SU-DHL-6 (cell line): ENCODE data around the gene KCNK1.

Source experiments
- H2AFZ ChIP-seq: fragments of 200-600 bp; sonication (generic); 2 replicates; pipeline ENCODE4 v1.6.1; 2014; ENCODE audit warnings: low read depth, mild to moderate bottlenecking, moderate library complexity, mixed read lengths, antibody characterized with exemption, low read length; ENCODE audit not compliant: severe bottlenecking
- H3F3A ChIP-seq: fragments of 200-600 bp; shearing (Covaris generic); 2 replicates; pipeline ENCODE4 v1.6.0; 2016; ENCODE audit warnings: antibody characterized with exemption, mild to moderate bottlenecking; ENCODE audit not compliant: insufficient read depth
- H3K27ac ChIP-seq: fragments of 200-600 bp; sonication (generic); 2 replicates; pipeline ENCODE4 v1.5.1; 2016; ENCODE audit warnings: low read depth, mild to moderate bottlenecking, low read length, moderate library complexity, mixed read lengths
- H3K27me3 ChIP-seq: fragments of 200-600 bp; sonication (generic), shearing (Covaris generic); 2 replicates; pipeline ENCODE4 v1.6.0; 2014; ENCODE audit warnings: mild to moderate bottlenecking, low read length
- H3K36me3 ChIP-seq: fragments of 200-600 bp; sonication (generic); 2 replicates; pipeline ENCODE4 v1.6.1; 2014; ENCODE audit warnings: mild to moderate bottlenecking, low read length, mixed read lengths
- H3K4me2 ChIP-seq: fragments of 300-600, 200-600 bp; shearing (Covaris generic), sonication (generic); 2 replicates; pipeline ENCODE4 v1.6.0; 2014; ENCODE audit warnings: low read length, low read depth, mild to moderate bottlenecking; ENCODE audit not compliant: poor library complexity, severe bottlenecking
- H3K4me3 ChIP-seq: fragments of 200-600 bp; sonication (generic); 2 replicates; pipeline ENCODE4 v1.5.1; 2014; ENCODE audit warnings: antibody characterized with exemption, low read length, mild to moderate bottlenecking, mixed read lengths; ENCODE audit not compliant: insufficient read depth, poor library complexity, severe bottlenecking
- H3K79me2 ChIP-seq: fragments of 200-600 bp; sonication (generic); 2 replicates; pipeline ENCODE4 v1.6.1; 2014; ENCODE audit warnings: mild to moderate bottlenecking, low read length, moderate library complexity; ENCODE audit not compliant: insufficient read depth
- H3K9ac ChIP-seq: fragments of 200-600 bp; sonication (generic); 2 replicates; pipeline ENCODE4 v1.7.0; 2014; ENCODE audit warnings: mild to moderate bottlenecking, low read length
- H3K9me2 ChIP-seq: fragments of 200-600 bp; sonication (generic); replicated peaks from 2 replicates; pipeline ENCODE4 v1.6.1; 2014; ENCODE audit warnings: low read length; ENCODE audit not compliant: insufficient read depth
- H3K9me3 ChIP-seq: fragments of 200-600 bp; sonication (generic); 2 replicates; pipeline ENCODE4 v1.6.1; 2014; ENCODE audit warnings: low read length, mixed read lengths; ENCODE audit not compliant: insufficient read depth
- H4K20me1 ChIP-seq: fragments of 200-600 bp; sonication (generic); 2 replicates; pipeline ENCODE4 v1.6.1; 2014; ENCODE audit warnings: low read depth, mild to moderate bottlenecking, antibody characterized with exemption, low read length, moderate library complexity, mixed read lengths
- EZH2phosphoT487 ChIP-seq: fragments of 200-600 bp; sonication (generic), shearing (Covaris generic); conservative IDR thresholded peaks from 2 replicates; pipeline ENCODE4 v1.6.1; 2018; ENCODE audit warnings: mild to moderate bottlenecking, antibody characterized with exemption, low read length, moderate library complexity, mixed read lengths
- TF ChIP-seq, protein P1 (sequence below): fragments of 200-600 bp; sonication (generic); IDR thresholded peaks from one replicate; pipeline ENCODE4 v1.5.1; 2017; ENCODE audit warnings: antibody characterized with exemption, mild to moderate bottlenecking, low read length, moderate library complexity; ENCODE audit not compliant: insufficient read depth, poor library complexity, severe bottlenecking

The KCNK1 gene

DNA sequence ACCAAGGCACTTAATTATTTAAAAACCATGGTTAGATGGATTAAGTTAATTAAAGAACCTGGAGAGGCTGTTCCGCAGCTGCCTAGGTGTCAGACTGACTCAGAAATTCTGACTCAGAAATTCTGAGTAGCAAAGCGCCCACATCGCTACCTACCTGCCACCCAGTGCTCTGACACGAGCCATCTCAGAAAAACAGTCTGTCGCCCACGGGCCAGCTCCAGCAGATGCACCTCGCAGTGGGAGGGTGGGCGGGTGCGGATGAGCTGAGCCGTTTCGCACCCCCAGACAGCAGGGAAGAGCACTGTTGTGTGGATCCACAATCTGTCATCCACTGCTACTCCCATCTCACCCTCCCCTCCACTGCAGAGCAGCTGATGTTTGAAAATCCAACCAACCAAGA, 13.5 kb downstream of the KCNK1 start:
- Histone ChIP-seq H4K20me1 (no peaks in the 10 kb centered on the region), H3K9me2 (no peaks in the 10 kb centered on the region), H3K9me3 (no peaks in the 10 kb centered on the region), H3K27me3 (no peaks in the 10 kb centered on the region; the same call in 1 of the 2 replicates), H3K4me3 (no peak overlapping the region), H3K36me3 (no peaks in the 10 kb centered on the region), H3K27ac (no peak overlapping the region), H3F3A (no peaks in the 10 kb centered on the region), H3K4me2 (no peak overlapping the region), H3K79me2 (no peaks in the 10 kb centered on the region), H3K9ac (no peak overlapping the region), H2AFZ (no peak overlapping the region)
- TF ChIP-seq, protein P1, sequence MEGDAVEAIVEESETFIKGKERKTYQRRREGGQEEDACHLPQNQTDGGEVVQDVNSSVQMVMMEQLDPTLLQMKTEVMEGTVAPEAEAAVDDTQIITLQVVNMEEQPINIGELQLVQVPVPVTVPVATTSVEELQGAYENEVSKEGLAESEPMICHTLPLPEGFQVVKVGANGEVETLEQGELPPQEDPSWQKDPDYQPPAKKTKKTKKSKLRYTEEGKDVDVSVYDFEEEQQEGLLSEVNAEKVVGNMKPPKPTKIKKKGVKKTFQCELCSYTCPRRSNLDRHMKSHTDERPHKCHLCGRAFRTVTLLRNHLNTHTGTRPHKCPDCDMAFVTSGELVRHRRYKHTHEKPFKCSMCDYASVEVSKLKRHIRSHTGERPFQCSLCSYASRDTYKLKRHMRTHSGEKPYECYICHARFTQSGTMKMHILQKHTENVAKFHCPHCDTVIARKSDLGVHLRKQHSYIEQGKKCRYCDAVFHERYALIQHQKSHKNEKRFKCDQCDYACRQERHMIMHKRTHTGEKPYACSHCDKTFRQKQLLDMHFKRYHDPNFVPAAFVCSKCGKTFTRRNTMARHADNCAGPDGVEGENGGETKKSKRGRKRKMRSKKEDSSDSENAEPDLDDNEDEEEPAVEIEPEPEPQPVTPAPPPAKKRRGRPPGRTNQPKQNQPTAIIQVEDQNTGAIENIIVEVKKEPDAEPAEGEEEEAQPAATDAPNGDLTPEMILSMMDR: no peak
- TF ChIP-seq EZH2phosphoT487: no peak

DNA sequence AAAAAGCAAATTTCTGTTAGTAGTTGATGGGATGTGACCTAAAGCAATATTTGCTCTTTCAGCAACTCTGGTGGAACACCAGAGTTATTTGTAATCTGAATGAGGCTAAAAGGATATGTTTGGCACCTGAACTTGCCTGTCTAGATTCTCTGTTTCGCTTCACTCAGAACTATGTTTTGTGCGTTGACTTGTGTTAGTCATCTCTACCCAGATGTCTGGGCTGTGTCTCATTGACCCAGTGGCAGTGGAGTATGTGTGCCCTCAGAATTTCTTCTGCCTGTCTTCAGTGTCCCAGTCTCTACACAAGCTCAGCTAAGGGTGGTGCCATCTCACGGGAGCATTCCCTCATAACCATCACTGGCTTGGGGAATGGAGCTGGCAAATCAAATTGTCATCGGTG, 13.9 kb downstream of the KCNK1 start:
- Histone ChIP-seq H3K4me2 (no peak overlapping the region), H3F3A (no peaks in the 10 kb centered on the region), H3K79me2 (no peaks in the 10 kb centered on the region), H2AFZ (no peak overlapping the region), H3K9me2 (no peaks in the 10 kb centered on the region), H4K20me1 (no peaks in the 10 kb centered on the region), H3K27ac (no peak overlapping the region), H3K36me3 (no peaks in the 10 kb centered on the region), H3K9ac (no peak overlapping the region), H3K9me3 (no peaks in the 10 kb centered on the region), H3K27me3 (no peaks in the 10 kb centered on the region; the same call in 1 of the 2 replicates), H3K4me3 (no peak overlapping the region)
- TF ChIP-seq EZH2phosphoT487: no peak
- TF ChIP-seq, protein P1: no peak

DNA sequence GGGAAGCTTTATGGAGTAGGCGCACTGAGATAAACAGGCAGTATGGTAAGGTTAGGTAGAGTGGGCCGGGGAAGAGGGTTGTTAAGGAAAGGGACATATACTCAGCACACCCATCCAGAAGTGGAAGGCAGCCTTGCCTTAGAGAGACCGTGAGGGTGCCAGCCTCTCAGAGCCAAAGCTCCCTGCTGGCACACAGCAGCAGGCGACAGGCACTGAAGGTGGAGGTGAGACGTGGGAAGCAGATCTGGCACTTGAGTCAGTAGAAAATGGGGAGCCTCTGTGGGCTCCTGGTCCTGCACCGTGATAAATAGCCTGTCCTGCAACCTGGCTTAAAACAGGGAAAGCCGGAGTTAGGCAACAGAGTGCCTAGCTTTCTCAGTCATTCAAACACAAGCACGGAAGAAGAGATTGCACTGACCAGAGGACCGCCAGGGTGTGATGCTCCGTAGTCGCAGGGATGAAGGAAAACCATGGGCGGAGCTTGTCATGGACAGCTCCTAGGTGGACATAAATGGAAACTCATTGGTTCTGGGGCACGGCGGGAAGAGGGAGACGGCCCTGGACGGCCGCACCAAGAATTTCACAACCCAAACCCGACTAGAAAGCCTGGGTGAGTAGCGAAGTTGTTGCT, 15.5 kb downstream of the KCNK1 start:
- Histone ChIP-seq H3K4me3 (no peak overlapping the region), H3K36me3 (no peaks in the 10 kb centered on the region), H3K4me2 (no peak overlapping the region), H3K9ac (no peak overlapping the region), H3F3A (no peaks in the 10 kb centered on the region), H3K27me3 (no peaks in the 10 kb centered on the region; the same call in 1 of the 2 replicates), H3K9me2 (no peaks in the 10 kb centered on the region), H3K9me3 (no peaks in the 10 kb centered on the region), H3K27ac (no peak overlapping the region), H2AFZ (no peak overlapping the region), H4K20me1 (no peaks in the 10 kb centered on the region), H3K79me2 (no peaks in the 10 kb centered on the region)
- TF ChIP-seq EZH2phosphoT487: no peak
- TF ChIP-seq, protein P1: no peak
